HG02973 (cell line): ENCODE measurements around the gene BZW2.
"Not testable (repeated sequence)": the region's sequence is repeated elsewhere in the genome, so short reads cannot be mapped to it uniquely, and the experiment has no call there.

ENCODE experiments used
- ATAC-seq: cut with Tn5 transposase; IDR thresholded peaks from one replicate; pipeline ENCODE4 v1.9.1; 2021; ENCODE audit warnings: moderate library complexity; ENCODE audit not compliant: unreplicated experiment

The BZW2 gene

GRCh38 chr7:16644636-16645592, 1.1 kb upstream of the BZW2 start:
- ATAC-seq, result no peak

- no peak for ATAC-seq
Measured at GRCh38 chr7:16646472-16647072, 591 bp downstream of the BZW2 start.

- ATAC-seq, result no peak
Measured at GRCh38 chr7:16647435-16647960, 1.5 kb downstream of the BZW2 start.

- no peak for ATAC-seq
Measured at GRCh38 chr7:16648551-16648950, 2.6 kb downstream of the BZW2 start.

DNA sequence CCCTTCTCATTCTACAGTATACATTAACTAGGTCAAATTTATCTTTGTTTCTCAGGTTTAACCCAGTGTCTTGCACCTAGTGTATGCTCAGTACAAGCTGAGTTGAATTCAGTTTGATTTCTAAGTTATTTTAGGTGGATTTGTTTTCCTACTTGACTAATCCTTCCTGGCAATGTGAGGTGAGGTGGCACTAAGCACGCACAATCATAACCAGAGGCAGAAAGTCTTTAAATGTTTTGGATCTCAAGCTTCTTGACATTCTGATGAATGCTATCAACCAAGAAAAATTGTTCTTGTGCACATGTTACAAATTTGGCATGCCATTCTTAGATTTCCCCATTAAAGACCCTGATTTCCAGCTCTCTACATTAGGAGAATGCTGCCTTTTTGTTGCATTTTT, 3.2 kb downstream of the BZW2 start:
- ATAC-seq, result no peak

- no peak for ATAC-seq
Measured at GRCh38 chr7:16650266-16650665, 4.3 kb downstream of the BZW2 start.

DNA sequence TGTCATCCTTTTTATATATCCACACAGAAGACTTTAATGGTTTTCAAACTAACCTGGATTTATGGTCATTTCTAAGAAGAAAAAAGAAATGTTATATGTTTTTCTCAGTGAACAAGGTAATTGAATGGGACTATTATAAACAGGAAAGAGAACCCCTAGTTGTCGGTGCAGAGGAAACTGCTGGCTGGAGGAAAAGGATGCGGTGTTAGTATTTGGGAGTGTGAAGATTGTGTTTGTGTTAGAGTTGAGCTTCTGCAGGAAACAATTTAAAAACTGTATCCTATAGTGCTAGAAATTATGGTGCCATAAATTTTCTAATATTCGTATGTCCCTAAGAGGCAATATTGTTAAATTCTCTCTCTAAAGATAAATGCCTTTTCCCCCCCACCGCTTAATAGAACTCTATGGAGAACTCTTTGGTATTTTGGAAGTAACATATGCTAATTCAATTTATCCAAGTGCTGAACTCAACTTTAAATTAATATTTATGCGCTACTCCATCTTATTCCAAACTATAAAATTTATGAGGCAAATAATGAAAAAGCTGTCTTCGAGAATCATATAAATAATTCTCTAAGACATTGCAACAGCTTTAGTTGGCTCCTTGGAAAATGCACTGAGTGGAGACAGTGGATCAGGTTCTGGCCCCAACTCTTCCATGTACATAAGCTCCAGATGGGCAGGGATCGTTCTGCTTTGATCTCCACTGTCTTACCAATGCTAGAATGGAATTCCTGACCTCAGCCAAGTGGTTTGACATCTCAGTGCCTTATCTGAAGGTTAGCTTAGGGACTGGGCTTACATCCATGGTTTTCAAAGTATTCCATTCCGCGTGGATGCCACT, 5.6 kb downstream of the BZW2 start:
- ATAC-seq, result no peak

DNA sequence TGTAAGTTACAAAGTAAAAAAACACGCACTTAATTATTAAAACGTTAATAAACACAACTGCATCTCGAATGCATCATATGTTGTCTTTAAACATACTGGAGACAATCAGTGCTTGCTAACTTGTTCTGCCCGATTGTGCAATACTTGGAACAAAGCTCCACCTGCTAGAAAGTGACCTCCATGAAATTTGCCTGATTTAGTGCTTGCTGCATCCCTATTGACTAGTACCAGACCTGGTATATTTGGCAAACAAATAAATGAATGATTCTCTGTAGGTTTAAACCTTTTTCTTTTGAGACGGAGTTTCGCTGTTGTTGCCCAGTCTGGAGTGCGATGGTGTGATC, 6.2 kb downstream of the BZW2 start:
- ATAC-seq, result no peak

DNA sequence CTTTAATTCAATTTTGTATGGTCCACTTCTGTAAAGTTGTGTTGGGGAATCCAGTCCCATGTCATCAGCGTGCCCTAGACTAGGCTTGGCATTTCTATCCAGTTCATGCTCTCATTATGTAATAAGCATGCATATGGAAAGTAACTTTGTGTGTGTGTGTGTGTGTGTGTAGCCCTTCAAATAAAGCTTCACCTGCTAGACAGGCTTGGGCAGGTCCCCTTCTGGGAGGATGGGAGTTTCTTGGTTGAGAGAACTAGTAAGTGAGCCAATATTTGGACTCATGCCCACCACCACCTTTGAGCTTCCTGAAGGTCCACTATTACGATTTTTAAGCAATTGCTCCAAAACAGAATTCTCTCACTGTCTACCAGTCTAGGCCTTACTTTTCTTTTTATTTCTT, 6.9 kb downstream of the BZW2 start:
- no peak for ATAC-seq

GRCh38 chr7:16655394-16655793, 9.4 kb downstream of the BZW2 start:
- ATAC-seq, result no peak

DNA sequence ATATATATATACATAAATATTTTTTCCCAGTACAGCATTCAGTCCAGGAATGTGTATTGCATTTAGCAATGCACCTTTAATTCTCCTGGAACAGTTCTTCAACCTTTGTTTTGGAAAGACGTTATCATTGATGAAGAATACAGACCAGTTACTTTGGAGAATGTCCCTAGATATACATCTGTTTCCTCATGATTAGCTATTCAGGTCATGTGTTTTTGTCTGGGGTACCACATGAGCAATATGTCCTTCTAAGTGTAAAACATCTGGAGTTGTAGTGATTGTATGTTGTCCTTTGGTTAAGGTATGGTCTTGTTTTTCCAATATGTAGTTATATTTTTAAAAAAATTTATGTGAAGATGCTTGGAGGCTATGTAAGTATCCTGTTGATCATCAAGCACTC, 10.2 kb downstream of the BZW2 start:
- no peak for ATAC-seq

DNA sequence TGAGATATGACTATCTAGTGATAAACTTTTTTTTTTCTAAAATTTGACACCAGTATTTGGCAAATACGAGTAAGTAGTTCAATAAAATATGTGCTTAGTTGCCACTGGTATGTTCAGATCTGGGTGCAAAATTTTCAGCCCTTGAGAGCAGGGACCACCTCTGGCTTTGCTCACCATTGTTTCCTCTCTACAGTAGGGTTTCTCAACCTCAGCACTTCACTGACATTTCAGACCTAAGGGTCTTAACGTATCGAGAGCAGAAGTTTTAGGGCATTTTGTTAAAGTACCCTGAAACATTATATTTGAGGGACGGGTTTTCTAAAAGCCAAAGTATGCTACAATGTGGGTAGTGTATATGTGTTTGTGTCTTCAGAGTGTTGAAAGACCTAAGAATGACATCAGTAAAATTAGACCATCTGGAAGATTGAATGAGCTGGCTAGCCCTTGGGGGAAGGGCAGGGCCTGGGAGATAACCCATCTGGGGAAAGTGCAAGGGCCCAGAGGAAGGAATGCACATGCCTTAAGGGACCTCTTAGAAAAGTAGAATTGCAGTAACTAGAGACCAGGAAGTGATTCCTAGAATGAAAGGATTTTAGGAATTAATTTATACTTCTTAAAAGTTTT, 11.8 kb downstream of the BZW2 start:
- ATAC-seq, result no peak

- ATAC-seq, result not testable (repeated sequence)
Measured at GRCh38 chr7:16659854-16660497, 14.0 kb downstream of the BZW2 start.

GRCh38 chr7:16660702-16661464, 14.9 kb downstream of the BZW2 start:
- ATAC-seq, result no peak

GRCh38 chr7:16661924-16662323, 15.9 kb downstream of the BZW2 start:
- no peak for ATAC-seq

GRCh38 chr7:16667355-16667754, 21.4 kb downstream of the BZW2 start:
- no peak for ATAC-seq

DNA sequence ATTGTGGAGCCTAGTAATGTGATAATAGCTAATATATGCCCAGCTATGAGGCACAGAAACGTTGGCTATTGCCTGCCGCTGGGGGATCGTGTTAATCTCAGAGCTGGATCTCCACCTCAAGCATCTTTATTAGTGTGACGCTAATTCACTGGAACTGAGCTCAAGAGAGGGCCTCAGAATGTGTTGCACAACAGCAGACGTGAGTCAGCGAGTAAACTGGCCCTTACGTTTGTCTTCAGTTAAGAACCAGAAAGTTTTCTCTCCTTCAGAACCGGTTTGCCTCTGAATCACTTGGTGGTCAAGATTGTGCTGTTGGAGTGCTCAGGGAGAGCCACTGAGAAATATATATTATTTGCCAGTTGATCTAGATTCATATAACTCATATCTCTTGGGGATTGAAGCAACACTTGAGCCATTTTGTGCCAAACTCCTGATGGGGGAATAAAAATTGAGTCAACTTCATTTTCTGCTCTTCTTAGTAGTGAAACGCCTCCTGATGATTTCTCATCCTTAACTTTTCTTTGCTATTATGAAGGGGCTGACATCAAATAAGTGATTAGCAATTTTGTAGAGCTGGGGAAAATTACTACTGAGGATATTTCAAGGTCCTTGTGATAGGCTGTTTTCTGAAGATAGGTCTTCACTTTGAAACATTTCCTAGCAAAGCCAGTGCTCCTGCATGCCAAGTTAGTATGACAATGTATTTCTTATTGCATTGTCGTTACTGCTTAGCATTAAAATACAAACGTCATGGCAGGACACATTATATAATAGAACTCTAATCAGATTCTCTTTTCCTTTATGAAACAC, 22.3 kb downstream of the BZW2 start:
- ATAC-seq, result no peak

DNA sequence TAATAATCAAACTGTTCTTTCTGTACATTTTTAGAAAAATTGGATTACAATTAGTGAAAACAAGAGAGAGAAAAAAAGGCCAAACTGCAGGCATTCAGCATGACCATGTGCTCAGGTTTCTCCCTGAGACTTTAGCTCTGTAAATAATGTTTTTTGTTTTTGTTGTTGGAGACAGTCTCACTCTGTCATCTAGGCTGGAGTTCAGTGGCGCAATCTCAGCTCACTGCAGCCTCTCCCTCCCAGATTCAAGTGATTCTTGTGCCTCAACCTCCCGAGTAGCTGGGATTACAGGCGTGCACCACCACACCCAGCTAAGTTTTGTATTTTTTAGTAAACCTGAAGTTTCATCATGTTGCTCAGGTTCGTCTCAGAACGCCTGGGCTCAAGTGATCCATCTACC, 23.0 kb downstream of the BZW2 start:
- ATAC-seq, result no peak

DNA sequence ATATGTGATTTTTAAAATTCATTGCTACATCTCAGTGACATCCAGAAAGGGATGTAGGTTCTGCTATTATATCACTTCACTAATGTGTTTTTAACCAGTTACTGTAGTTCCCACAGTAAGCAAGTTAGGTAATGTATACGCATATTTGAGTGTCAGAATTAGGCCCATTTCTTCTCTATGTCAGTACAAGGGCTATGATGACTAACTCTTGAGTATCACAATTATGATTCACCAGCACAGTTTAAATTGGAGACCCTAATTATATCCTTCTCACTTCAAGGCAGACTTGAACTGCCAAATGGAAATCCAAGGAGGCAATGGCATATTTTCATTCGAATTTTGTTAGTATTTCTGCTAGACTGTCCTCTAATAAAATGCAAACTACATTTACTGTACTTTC, 23.6 kb downstream of the BZW2 start:
- ATAC-seq, result no peak
